ENCODE data around the gene CLDN14. TPM values are rescaled to one million over a fixed set of nuclear protein-coding genes. Genes with fewer than 3 reads are reported as not detected.

Gene CLDN14
- total RNA-seq, 1 experiment from 2014 or later = not detected

GRCh38 chr21:36420571-36421339 is 59.2 kb downstream of the CLDN14 start:
- Histone ChIP-seq H4K5ac (ENCODE audit: insufficient read length, low read depth, low read length) (no peak overlapping the region), H3K23me2 (ENCODE audit: insufficient read length, low read depth, low read length, poor library complexity, severe bottlenecking) (no peaks in the 10 kb centered on the region), H3K56ac (ENCODE audit: insufficient read length, low read depth, low read length) (no peak overlapping the region), H2BK120ac (ENCODE audit: low read depth, low read length, poor library complexity, severe bottlenecking) (no peak overlapping the region), H2BK15ac (ENCODE audit: low read depth, low read length) (no peak overlapping the region), H3K4me2 (ENCODE audit: insufficient read depth, insufficient read length, low read length) (no peak overlapping the region), H2AK5ac (ENCODE audit: insufficient read length, low read length) (no peak overlapping the region), H2BK20ac (ENCODE audit: low read depth, low read length, poor library complexity, severe bottlenecking) (no peak overlapping the region), H3K18ac (ENCODE audit: insufficient read length, low read depth, low read length) (no peak overlapping the region), H3K27ac (ENCODE audit: insufficient read length, low read depth, low read length) (no peak overlapping the region), H3K23ac (ENCODE audit: insufficient read length, low read depth, low read length) (no peak overlapping the region), H2BK12ac (ENCODE audit: insufficient read length, low read depth, low read length) (no peak overlapping the region), H3K79me1 (ENCODE audit: insufficient read depth, low read depth, low read length, poor library complexity, severe bottlenecking) (no peaks in the 10 kb centered on the region), H3K27me3 (ENCODE audit: insufficient read depth, low read length) (no peaks in the 10 kb centered on the region), H3K14ac (ENCODE audit: insufficient read depth, low read length) (no peak overlapping the region; the same call in 1 of the 2 replicates), H3K4ac (ENCODE audit: low read depth, low read length) (no peak overlapping the region), H3K79me2 (ENCODE audit: insufficient read depth, low read length) (no peaks in the 10 kb centered on the region), H2AFZ (ENCODE audit: low read length) (no peak overlapping the region), H4K8ac (replicated peaks; ENCODE audit: insufficient read length, low read depth, low read length) (no peak overlapping the region), H4K20me1 (ENCODE audit: control insufficient read depth, insufficient read depth, insufficient read length) (peaks cover 4% of the 10 kb centered on the region), H3K9ac (ENCODE audit: extremely low read depth, insufficient read length, low read length) (no peak overlapping the region), H3K4me1 (ENCODE audit: insufficient read depth, low read length) (no peaks in the 10 kb centered on the region; the same call in 1 of the 2 replicates), H2BK5ac (ENCODE audit: insufficient read length, low read length) (no peak overlapping the region), H3K9me3 (ENCODE audit: control insufficient read depth, low read depth, low read length) (no peaks in the 10 kb centered on the region), H3T11ph (ENCODE audit: low read length) (no peak overlapping the region), H4K91ac (ENCODE audit: insufficient read length, low read depth, low read length) (no peak overlapping the region)
- TF ChIP-seq CTCF (conservative IDR thresholded peaks at IDR 0.05) = no peak
- peaks cover 11 to 23% of the 10 kb centered on the region in 2 experiments for H3K4me1 Mint-ChIP-seq
- no CpG with 5 or more reads among the region's 18 CpGs for whole genome bisulfite sequencing (ENCODE audit: extremely low coverage, insufficient read length, low lambda C conversion rate)
- H3K4me3 Mint-ChIP-seq = no peak overlapping the region
- H3K9me3 Mint-ChIP-seq = no peaks in the 10 kb centered on the region
- H3K27ac Mint-ChIP-seq = no peak overlapping the region; a peak in 1 of 7 replicates
- H3K36me3 Mint-ChIP-seq (ENCODE audit: insufficient read depth in 1 of 3, low read depth in 3 of 3) = peaks cover 11 to 28% (median 19%) of the 10 kb centered on the region in 3 experiments; a peak in 6 of 7 replicates
- no peaks in the 10 kb centered on the region for H3K27me3 Mint-ChIP-seq (ENCODE audit: low read depth)
- DNase-seq = no peak

Measured in H9 (cell line).